ENCODE results near the gene HSPA12B. TPM values are rescaled to one million over a fixed set of nuclear protein-coding genes. Genes with fewer than 3 reads are reported as not detected.

HSPA12B gene
- total RNA-seq, 4 donors from 2014 or later = 0.75 to 4.1 (median 2.7) TPM

- H3K9me3 ChIP-seq = no peaks in the 10 kb centered on the region
- intact Hi-C loops (cut with DNase I; ENCODE audit: low total_unique reads) = no loop called here
- WGBS, 2 donors (ENCODE audit: low coverage in 1 of 2) = 7 to 50% methylated on average over 3 to 19 of the region's 19 CpGs
- no peaks in the 10 kb centered on the region for H3K27me3 ChIP-seq
- peaks cover 18 to 46% (median 40%) of the 10 kb centered on the region in 4 donors for H3K4me1 ChIP-seq
- in situ Hi-C loops (cut with MboI; ENCODE audit: low pct_ligation_motif_present in 1 of 4, low pct_unique_long_range_greater_than_20kb in 1 of 4, low sequenced_read_pairs in 3 of 4) = no loop called here
- H3K27ac ChIP-seq = peak overlapping the region; percentile 89 to 97 (median 94)
- peak overlapping the region in 3 of 4 donors; percentile 43 to 56 (median 52) for H3K4me3 ChIP-seq
- TF ChIP-seq POLR2AphosphoS5 (IDR thresholded peaks at IDR 0.05) (no peak), EP300 (IDR thresholded peaks at IDR 0.05; ENCODE audit: low read depth) (no peak), POLR2A (IDR thresholded peaks at IDR 0.05) (no peak)
- TF ChIP-seq, protein P1, sequence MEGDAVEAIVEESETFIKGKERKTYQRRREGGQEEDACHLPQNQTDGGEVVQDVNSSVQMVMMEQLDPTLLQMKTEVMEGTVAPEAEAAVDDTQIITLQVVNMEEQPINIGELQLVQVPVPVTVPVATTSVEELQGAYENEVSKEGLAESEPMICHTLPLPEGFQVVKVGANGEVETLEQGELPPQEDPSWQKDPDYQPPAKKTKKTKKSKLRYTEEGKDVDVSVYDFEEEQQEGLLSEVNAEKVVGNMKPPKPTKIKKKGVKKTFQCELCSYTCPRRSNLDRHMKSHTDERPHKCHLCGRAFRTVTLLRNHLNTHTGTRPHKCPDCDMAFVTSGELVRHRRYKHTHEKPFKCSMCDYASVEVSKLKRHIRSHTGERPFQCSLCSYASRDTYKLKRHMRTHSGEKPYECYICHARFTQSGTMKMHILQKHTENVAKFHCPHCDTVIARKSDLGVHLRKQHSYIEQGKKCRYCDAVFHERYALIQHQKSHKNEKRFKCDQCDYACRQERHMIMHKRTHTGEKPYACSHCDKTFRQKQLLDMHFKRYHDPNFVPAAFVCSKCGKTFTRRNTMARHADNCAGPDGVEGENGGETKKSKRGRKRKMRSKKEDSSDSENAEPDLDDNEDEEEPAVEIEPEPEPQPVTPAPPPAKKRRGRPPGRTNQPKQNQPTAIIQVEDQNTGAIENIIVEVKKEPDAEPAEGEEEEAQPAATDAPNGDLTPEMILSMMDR (IDR thresholded peaks at IDR 0.05) = no peak
- peaks cover 0 to 10% (median 0%) of the 10 kb centered on the region in 4 donors for H3K36me3 ChIP-seq
- DNase-seq = peak; percentile 65
Observed at GRCh38 chr20:3797592-3798372, 65.3 kb downstream of the HSPA12B start.

DNA sequence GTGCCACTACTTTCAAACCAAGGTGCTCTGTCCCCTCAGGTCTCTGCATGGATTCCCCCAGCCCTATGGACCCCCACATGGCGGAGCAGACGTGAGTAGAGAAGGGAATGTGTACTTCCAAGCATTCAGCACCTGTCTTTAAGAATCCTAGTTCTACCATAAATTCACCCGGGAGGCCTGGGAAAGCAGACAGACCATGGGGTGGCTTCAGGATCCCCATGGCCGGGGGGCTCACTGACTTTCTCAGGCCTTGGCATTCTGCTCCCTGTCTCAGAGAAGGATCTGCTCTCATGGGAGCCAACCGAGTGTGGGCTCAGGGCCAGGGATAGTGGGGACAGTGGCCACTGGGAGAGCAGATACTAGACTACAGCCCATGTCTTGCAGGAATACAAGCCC, 65.9 kb downstream of the HSPA12B start:
- intact Hi-C loops (cut with DNase I; ENCODE audit: low total_unique reads) = no loop called here
- in situ Hi-C loops (cut with MboI; ENCODE audit: low pct_ligation_motif_present in 1 of 4, low pct_unique_long_range_greater_than_20kb in 1 of 4, low sequenced_read_pairs in 3 of 4) = no loop called here
- Histone ChIP-seq H3K9me3 (no peaks in the 10 kb centered on the region), H3K36me3 (peaks cover 0 to 12% (median 0%) of the 10 kb centered on the region in 4 donors), H3K27me3 (no peaks in the 10 kb centered on the region), H3K4me3 (peak overlapping the region in 1 of 4 donors; percentile 56), H3K27ac (peak overlapping the region; percentile 89 to 97 (median 94)), H3K4me1 (peaks cover 18 to 46% (median 40%) of the 10 kb centered on the region in 4 donors)
- WGBS, 2 donors (ENCODE audit: low coverage in 1 of 2) = 33 to 68% methylated on average over 1 to 5 of the region's 5 CpGs
- TF ChIP-seq POLR2A (IDR thresholded peaks at IDR 0.05) (no peak), EP300 (IDR thresholded peaks at IDR 0.05; ENCODE audit: low read depth) (no peak)
- TF ChIP-seq, protein P1 (IDR thresholded peaks at IDR 0.05) = no peak
- DNase-seq = no peak

- no peaks in the 10 kb centered on the region for H3K9me3 ChIP-seq
- H3K27me3 ChIP-seq = no peaks in the 10 kb centered on the region
- no peak for DNase-seq
- 81 to 100% methylated on average over 2 to 3 of the region's 3 CpGs for WGBS, 2 donors (ENCODE audit: low coverage in 1 of 2)
- peaks cover 18 to 46% (median 40%) of the 10 kb centered on the region in 4 donors for H3K4me1 ChIP-seq
- in situ Hi-C loops (cut with MboI; ENCODE audit: low pct_ligation_motif_present in 1 of 4, low pct_unique_long_range_greater_than_20kb in 1 of 4, low sequenced_read_pairs in 3 of 4) (no loop called here), intact Hi-C loops (cut with DNase I; ENCODE audit: low total_unique reads) (no loop called here)
- peak overlapping the region; percentile 89 to 97 (median 94) for H3K27ac ChIP-seq
- TF ChIP-seq POLR2AphosphoS5 (IDR thresholded peaks at IDR 0.05) (no peak), POLR2A (IDR thresholded peaks at IDR 0.05) (no peak), EP300 (IDR thresholded peaks at IDR 0.05; ENCODE audit: low read depth) (no peak)
- TF ChIP-seq, protein P1 (IDR thresholded peaks at IDR 0.05) = no peak
- no peak overlapping the region for H3K4me3 ChIP-seq
- H3K36me3 ChIP-seq = peaks cover 0 to 12% (median 0%) of the 10 kb centered on the region in 4 donors
Observed at GRCh38 chr20:3798908-3799248, 66.4 kb downstream of the HSPA12B start.

DNA sequence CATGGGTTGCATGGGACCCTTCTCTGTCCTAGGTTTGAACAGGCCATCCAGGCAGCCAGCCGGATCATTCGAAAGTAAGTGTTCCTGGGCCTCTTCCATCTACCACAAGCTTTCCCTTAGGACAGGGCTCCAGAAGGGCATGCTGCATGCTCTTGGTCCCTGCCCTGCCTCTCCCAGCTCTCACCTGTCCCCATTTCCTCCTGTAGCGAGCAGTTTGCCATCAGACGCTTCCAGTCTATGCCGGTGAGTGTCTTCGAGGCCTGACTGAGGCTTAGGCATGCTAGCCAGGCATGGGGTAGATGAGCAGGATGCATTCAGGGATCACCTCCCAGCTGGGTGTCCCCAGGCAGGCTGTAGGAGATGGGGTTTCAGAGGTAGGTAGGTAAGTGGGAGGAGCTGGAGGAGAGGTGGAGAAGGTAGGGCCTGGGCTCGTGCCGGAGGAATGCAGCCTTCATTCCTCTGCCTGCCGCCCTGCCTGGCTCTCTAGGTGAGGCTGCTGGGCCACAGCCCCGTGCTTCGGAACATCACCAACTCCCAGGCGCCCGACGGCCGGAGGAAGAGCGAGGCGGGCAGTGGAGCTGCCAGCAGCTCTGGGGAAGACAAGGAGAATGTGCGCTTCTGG, 67.9 kb downstream of the HSPA12B start:
- no peaks in the 10 kb centered on the region for H3K9me3 ChIP-seq
- in situ Hi-C loops (cut with MboI; ENCODE audit: low pct_ligation_motif_present in 1 of 4, low pct_unique_long_range_greater_than_20kb in 1 of 4, low sequenced_read_pairs in 3 of 4) (no loop called here), intact Hi-C loops (cut with DNase I; ENCODE audit: low total_unique reads) (no loop called here)
- no peak for TF ChIP-seq POLR2A (IDR thresholded peaks at IDR 0.05)
- no peak for TF ChIP-seq POLR2AphosphoS5 (IDR thresholded peaks at IDR 0.05)
- TF ChIP-seq, protein P1 (IDR thresholded peaks at IDR 0.05) = no peak
- no peak for TF ChIP-seq EP300 (IDR thresholded peaks at IDR 0.05; ENCODE audit: low read depth)
- H3K4me1 ChIP-seq = peaks cover 18 to 51% (median 39%) of the 10 kb centered on the region in 4 donors
- H3K36me3 ChIP-seq = peaks cover 0 to 12% (median 0%) of the 10 kb centered on the region in 4 donors
- peak overlapping the region; percentile 89 to 97 (median 94) for H3K27ac ChIP-seq
- 79% methylated on average over 18 of the region's 18 CpGs; no CpG with 5 or more reads in 1 of the 2 donors for WGBS, 2 donors (ENCODE audit: low coverage in 1 of 2)
- H3K27me3 ChIP-seq = no peaks in the 10 kb centered on the region
- no peak for DNase-seq
- H3K4me3 ChIP-seq = no peak overlapping the region
